GM19238 (cell line): ENCODE results near the gene KIFC3.
"Not testable (repeated sequence)": the region's sequence is repeated elsewhere in the genome, so short reads cannot be mapped to it uniquely, and the experiment has no call there.

Source experiments
- DNase-seq: peaks from one replicate; pipeline ENCODE4 v3.0.0; 2011; ENCODE audit warnings: low spot score; ENCODE audit not compliant: insufficient read length

KIFC3 gene

GRCh38 chr16:57804111-57804837 is 2.0 kb upstream of the KIFC3 start:
- no peak for DNase-seq

DNA sequence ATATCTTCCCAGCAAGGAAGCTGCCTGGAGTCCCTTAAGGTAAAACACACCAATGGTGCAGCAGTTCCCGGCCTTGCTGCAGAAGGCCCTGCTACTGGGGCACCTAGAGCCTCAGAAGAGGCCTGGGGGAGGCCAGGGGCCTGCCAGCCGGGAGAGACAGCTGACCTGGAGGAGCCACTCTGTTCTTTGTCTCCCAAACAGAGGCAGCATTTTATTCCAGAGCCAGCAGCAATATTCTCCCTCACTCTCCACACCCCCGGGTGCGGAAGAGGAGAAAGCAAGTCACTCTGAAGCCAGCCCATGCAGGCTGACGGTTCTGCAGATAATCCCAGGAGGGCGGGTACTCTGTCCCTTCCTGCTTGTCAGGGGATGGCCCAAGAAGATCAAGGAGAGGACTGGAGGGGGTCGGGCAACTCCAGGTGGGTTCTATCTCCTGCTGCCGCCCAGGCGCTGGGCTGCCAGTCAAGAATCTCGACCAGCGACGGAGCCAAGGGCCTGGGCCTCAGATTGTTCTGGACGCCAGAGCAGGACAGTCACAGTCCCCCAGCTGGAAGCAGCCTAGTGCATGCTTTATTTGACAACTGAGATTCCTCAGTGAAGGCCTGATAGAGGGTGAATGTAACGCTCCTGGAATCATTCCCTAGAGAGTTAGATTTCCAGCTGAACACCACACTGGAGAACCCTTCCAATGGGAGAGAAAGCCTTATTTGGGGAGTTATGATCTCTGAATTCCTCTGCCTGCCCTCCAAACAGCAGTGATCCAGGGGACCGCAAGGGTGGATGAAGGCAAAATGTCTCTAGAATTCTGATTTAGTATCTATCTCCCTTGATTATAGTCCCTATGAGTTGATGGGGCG is 1.1 kb upstream of the KIFC3 start:
- no peak for DNase-seq

DNA sequence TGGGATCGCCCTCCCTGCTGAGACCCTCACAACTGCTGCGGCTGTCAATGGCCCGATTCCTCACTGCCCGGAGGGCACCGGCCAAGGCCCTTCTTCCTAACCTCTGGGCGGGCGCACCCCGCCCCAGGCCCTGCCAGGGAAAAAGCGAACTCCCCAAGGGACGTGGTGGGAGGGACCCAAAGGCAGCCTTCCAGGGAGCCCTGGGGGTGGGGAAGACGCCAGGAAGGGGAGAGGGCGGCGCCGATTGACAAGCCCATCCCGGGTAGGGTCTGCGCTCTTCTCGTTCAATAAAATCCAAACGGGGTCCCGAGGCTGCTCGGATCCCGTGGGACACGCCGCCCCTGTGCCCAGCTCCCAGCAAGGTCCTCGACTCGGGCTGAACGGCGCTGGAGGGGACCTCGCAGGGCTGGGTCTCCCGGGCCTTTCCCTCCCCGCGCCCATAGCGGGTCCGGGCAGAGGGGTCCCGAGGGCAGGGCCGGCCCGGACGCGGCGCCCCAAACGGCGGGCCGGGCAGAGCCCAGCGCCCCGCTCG is 416 bp downstream of the KIFC3 start:
- no peak for DNase-seq

DNA sequence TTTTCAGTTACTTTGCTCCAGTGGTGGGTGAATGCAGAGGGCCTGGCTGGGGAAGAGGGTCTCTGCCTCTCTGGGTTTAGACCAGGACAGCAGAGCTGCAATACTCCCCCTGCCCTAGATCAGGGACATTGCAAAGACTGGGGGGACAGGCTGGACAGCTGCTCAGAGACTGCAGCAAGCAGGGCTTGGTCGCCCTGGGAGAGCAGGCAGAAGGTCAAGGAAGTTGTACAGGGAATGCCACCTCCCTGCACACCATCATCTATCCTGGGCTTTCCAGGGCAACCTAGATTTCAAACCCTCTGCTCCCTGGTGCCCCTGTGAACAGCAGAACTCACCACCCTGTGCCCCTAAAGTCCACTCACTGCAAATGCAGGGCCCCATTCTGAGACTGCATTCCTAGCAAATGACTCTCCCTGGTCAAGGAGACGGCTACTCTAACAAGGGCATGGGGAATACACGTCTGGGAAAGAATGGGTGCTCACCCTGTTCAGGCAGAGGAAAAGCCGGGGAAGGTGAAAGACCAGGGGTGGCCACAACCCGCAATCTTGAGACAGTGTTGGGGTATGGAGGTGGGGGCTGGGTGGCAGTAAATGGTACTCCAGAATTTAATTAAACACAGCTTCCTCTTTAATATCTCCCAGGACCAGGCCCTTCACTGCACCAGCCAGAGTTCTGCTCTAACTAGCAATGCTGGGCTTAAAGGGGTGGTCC is 1.0 kb downstream of the KIFC3 start:
- no peak for DNase-seq

- DNase-seq = no peak
These were observed 1.8 kb downstream of the KIFC3 start for GRCh38 chr16:57800200-57801097.

GRCh38 chr16:57799600-57800199 is 2.6 kb downstream of the KIFC3 start:
- no peak for DNase-seq

DNA sequence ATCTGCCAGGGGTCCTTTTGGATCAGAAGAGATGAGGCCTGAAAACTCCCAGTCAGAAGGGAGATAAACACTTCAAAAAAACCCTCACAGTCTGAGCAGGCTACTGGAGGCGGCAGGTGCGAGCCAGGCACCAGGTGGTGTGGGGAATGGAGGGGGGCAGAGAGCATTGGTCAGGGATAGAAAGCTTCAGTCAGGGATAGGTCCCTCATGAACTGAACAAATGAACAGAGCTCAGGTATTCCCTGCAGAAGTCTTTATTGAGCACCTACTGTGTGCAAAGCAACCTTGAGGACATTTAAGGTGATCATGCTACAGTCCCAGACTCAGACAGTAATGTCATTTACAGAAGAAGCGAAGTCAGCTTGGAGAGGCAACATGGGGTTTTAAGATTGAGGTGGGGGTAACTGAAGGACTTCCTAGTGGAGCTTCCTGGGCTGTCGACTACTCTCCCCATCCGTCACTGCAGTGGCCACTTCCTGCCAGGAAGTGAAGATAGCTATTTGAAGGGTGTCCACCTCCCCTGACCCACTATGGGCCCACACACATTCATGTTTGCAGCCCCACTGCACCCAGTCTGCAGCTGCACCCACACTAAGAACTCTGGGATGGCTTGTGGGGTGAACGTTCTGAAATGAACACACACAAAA is 3.2 kb downstream of the KIFC3 start:
- no peak for DNase-seq

DNA sequence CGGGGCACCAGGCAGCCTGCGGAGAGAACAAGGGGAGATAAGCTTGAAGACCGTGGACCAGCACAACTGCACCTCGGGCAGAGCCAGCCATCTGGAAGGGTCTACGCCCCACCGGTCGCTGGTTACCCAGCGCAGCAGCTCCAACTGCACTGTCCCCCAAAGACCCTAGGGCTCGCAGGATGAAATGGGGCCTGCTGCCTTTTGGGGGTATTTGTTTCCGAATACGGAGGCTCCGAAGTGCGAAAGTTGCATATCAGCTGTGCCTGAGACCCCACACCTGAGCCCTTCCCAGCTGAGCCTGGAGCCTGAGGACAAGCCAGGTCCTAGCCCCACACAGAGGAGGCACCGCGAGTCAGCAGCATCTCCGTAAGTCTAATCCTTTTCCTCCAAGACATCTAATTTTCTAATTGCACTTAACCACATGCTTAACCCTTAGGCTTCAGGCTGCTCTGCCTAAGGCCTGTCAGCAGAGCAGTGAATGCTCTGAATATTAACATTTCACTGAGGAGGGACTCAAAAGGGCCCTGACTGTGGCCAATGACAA is 4.0 kb downstream of the KIFC3 start:
- no peak for DNase-seq

DNA sequence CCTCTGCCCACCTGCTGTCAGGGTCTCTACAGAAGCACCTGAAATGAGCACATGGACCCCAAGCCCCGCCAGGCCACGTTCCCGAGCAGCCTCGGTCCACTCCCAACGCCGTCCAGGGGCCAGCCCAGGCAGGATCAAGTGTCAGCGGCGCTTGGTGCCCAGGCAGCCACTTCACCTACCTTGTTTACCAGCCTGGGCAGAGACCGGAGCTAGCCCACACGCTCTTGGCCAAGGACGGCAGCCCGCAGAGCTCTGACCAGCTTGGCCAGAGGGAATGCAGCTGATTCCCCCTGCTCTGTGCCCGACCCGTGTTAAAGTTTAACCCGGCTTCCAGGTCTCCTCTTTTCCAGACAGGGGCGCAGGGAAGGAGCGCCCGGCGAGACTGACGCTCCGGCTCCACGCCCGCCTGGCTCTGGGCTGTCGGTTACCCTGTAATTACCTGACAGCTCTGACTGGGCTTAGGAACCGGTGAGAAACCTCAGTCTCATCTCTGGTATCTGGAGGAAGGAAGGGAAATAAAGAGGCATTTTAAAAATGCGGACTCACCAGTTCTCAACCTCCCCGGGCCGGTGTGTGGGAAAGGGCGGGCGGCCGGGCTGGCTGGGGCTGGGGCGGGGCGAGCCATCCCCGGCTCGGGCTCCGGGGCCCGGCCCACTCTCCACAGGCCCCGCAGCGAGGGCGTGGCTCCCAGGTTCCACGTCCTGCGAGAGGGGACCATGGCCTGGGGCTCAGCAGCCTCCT is 4.6 kb downstream of the KIFC3 start:
- no peak for DNase-seq

DNA sequence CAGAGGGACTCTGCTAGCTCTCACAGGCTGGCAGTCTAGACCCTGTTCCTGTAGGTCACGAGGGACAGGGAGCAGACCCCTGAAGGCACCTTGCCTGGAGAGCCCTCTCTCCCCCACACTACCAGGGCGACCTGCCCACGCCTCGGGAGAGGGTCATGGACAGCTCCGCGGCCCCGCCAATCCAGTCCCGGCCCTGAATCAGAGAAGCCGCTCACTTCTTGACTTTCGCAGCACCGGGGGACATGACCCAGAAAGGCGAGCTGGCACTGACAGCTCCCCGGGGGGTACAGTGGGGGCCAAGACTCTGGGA is 5.1 kb downstream of the KIFC3 start:
- DNase-seq = no peak

DNA sequence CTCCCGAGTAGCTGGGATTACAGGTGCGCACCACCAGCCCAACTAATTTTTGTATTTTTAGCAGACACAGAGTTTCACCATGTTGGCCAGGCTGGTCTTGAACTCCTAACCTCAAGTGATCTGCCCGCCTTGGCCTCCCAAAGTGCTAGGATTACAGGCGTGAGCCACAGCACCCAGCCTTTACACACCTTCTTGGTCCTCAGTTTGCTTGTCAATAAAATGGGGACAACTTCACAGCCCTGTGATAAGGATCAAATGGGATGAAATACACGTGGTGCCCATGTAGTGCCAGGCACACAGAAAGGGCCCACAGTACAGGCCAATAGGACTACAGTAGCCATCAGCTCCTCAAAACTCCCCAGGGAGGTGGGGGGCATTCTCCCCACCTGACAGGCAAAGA is 6.3 kb downstream of the KIFC3 start:
- not testable (repeated sequence) for DNase-seq

DNA sequence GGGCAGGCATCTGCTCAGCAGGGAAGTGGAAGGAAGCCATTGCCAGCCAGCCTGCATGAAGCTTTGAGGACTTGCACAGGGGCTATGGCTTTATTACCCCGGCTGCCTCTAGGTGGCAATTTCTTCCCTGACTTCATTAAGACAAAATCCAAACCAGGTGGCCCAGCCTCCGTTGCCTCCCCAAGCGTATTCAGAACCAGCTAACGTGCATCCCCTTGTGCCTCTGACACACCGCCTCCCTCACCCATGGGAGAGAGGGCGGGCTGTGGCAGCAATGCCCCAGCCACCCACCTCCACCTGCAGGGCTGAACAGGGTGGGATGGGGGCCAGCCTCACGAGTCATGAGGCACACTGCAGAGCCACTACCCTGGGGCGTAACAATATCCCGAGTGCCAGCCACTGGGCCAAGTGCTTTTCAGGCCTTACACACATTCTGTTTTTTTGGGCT is 6.8 kb downstream of the KIFC3 start:
- peak; percentile 64 for DNase-seq

DNA sequence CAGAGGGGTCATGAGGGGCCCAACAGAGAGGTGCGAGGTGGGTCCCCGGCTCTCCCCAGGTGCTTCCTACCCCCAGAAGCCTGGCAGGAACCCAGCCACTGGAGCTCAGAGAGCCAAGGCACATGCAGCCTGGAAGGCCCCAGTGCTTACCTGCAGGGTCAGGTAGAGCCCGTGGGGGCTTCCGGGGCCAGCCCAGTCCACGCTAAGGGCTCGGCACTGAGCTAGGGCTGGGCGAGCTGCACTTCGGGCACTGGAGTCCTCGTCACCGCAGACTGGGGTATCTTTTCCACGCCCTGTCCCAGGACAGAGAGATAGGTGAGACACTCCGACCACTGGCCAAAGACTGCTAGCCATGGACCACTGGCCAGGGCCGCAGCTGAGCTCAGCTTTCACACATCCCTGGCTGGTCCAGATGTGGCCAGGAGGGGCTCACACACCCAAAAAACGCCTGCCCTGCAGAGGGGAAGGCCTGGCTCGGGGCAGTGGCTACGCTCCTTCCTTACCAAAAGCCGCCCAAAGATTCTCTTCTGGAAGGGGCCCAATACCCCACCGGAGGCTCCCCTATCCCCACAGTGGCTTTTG is 7.4 kb downstream of the KIFC3 start:
- DNase-seq = no peak

- DNase-seq = no peak
These were observed 10.3 kb downstream of the KIFC3 start for GRCh38 chr16:57791893-57792461.

DNA sequence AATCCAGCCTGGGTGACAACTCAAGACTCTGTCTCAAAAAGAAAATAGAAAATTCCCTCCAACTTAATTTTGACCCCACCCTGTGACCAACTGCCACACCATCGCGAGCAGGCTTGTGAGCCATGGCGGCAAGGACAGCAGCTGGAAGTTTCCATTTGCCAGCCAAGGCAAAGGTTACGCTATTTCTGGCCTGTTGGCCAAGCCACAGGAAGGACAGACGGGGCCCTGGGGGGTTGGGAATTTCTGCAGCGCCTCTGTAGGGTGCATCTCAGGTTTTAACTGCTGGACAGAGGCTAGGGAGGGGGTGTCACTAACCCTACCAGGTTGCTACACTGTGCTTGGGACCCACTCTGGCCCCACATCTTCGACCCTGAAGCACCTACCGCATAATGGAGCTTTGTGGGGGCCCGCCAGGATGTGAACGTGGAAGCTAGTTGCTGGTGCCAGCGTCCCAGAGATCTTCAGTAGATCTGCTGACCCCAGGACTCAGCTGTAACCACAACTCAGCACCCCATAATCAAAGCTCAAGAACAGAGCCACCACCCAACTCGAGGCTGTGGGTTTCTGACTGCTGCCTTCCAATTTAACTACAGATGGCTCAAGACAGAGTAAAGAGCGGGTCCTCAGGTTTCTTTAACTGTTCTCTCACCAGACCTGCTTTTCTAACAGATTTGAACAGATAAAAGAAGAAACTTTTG is 10.9 kb downstream of the KIFC3 start:
- DNase-seq = no peak

- DNase-seq = no peak
These were observed 13.3 kb downstream of the KIFC3 start for GRCh38 chr16:57788951-57789350.

DNA sequence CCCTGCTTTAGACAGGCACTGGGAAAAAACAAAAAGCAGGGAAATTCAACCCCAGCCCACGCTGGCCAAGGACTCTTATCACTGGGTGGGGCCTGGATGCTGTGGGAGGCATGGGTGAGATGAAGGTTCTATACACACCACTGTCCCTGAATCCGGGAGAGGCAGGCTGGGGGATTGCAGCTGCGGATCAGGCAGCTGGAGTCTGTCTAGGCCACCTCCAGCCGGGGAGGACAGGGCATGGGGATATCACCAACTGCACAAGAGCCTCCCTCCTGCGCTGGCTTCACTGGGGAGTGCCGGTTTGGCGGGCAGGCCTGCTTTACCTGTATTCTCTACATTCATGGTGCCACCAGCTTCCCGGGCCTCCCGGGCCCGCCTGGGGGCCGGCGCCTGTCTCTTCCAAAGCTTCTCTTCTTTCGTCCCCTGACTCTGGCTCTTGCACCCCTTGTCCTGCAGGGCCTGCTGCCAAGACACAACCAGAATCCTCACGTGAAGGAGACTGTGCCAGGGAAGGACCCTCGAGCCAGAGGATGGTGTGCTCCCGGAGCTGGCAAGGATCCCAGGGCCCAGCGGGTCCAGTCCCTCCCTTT is 13.9 kb downstream of the KIFC3 start:
- DNase-seq = no peak
